Measurements from ENCODE around the gene UBE4B.

GRCh38 chr1:9993561-9994075 is 39.1 kb upstream of the UBE4B start:
- TF ChIP-seq CTCF (IDR thresholded peaks at IDR 0.05) (no peak), EZH2phosphoT487 (IDR thresholded peaks at IDR 0.05) (no peak)
